GM12801 (cell line): ENCODE results near the gene CD163L1.

Source experiments
- CTCF ChIP-seq: IDR thresholded peaks from one replicate; pipeline ENCODE4 v1.5.1; 2011; ENCODE audit warnings: control low read depth; ENCODE audit not compliant: insufficient read length; ENCODE audit errors: extremely low read depth

Gene CD163L1

DNA sequence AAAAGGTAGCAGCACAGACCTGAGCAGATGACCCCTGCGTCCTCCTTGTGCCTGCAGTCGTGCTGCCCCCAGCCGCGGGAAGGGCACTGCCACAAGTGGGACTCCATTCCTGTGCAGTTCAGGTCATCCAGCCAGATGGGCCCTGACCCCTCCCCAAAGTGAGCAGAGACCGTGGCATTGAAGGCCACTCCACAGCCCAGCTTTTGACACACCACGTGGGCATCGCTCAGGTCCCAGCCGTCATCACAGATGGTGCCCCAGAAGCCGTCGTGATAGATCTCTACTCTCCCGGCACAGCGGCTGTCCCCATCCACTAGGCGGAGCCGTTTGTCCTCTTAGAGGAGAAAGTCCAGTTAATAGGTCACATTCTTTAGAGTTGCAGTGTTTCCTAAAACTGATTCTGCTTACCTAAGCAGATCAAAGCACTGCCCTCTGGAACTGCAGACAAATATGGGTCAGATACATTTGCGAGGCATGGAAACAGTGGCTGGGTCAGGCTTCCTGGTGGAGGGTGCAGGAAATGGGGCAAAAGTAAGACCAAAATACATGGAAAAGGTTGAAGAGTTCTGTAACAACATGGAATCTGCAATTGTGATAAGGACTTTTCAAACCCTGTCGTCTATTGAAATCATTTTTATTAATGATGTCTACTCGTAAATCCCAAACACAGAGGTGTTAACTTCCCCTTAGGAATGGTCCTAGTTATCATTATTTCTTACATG lies 69.4 kb downstream of the CD163L1 start:
- no peak for TF ChIP-seq CTCF

DNA sequence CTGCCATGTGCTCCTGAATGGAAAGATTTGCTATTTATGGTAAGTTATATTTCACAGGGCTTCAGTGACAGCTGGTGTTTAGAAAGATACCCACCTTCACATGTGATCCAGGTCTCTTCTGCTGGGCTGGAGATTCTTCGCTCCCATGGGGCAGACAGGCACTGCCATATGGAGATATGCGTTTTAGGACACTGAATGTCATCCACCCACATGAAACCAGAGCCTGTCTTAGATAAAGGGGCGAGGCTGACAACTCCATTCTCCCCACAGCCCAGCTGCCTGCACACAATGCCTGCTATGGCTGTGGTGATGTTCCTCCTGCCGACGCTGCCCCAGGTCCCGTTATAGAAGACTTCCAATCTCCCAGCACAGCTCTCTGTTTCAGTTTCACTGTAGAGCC lies 70.7 kb downstream of the CD163L1 start:
- no peak for TF ChIP-seq CTCF

GRCh38 chr12:7369274-7369729 lies 74.7 kb downstream of the CD163L1 start:
- TF ChIP-seq CTCF = no peak

DNA sequence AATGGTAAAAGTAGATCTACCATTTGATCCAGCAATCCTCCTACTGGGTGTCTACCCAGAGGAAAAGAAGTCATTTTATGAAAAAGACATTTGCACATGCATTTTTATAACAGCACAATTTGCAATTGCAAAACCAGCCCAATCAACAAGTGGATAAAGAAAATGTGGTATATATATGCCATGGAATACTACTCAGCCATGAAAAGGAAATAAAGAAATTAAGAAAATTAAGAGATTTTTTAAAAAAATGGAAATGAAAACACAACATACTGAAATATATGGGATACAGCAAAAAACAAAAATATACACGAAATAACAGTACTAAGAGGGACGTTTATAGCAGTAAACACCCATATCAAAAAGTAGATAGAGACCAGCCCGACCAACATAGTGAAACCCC lies 81.2 kb downstream of the CD163L1 start:
- TF ChIP-seq CTCF = no peak

GRCh38 chr12:7361265-7361664 lies 82.7 kb downstream of the CD163L1 start:
- TF ChIP-seq CTCF = no peak

GRCh38 chr12:7354529-7354928 lies 89.4 kb downstream of the CD163L1 start:
- no peak for TF ChIP-seq CTCF

GRCh38 chr12:7352661-7353060 lies 91.3 kb downstream of the CD163L1 start:
- no peak for TF ChIP-seq CTCF
